HEK293 (cell line): Measurements from ENCODE around the gene EMP1.

Experiments
- CTCF ChIA-PET: fragments of 350-600 bp; formaldehyde crosslinking; extraction: SDS; loops from one replicate; lab custom pipeline; 2021; ENCODE audit warnings: antibody characterized with exemption; lab: Yijun Ruan, JAX
- POLR2A ChIA-PET: fragments of 300-600 bp; formaldehyde crosslinking; extraction: SDS; loops from one replicate; lab custom pipeline; 2020; ENCODE audit warnings: antibody characterized with exemption, inconsistent platforms; lab: Yijun Ruan, JAX
- H3K27ac ChIP-seq: fragments of 200-500 bp; sonication (Bioruptor generic); 2 replicates; pipeline ENCODE4 v1.5.1; 2014; ENCODE audit warnings: low read depth, low read length, control low read depth, inconsistent platforms; ENCODE audit errors: extremely low read depth
- H3K36me3 ChIP-seq, 2 experiments: fragments of 200-500 bp in 1 of 2; sonication (Bioruptor generic) in 1 of 2; 1 replicate in 1 of 2; 2 replicates in 1 of 2; pipeline ENCODE4 v1.5.1; 2014 to 2017; ENCODE audit warnings: inconsistent platforms in 2 of 2, low read length in 2 of 2; ENCODE audit not compliant: control insufficient read depth in 2 of 2, insufficient read depth in 1 of 2
- H3K4me1 ChIP-seq: fragments of 200-500 bp; sonication (Bioruptor generic); 2 replicates; pipeline ENCODE4 v1.5.1; 2014; ENCODE audit warnings: mild to moderate bottlenecking, low read length, inconsistent platforms; ENCODE audit not compliant: control insufficient read depth, insufficient read depth
- H3K4me3 ChIP-seq: 2 replicates; pipeline ENCODE4 v1.5.1; 2011; ENCODE audit warnings: low read depth, mild to moderate bottlenecking, control low read depth, low read length, moderate library complexity
- H3K9me3 ChIP-seq: fragments of 200-500 bp; sonication (Bioruptor generic); 2 replicates; pipeline ENCODE4 v1.5.1; 2014; ENCODE audit warnings: low read depth, low read length, inconsistent platforms; ENCODE audit not compliant: control insufficient read depth, insufficient read depth
- GLI2 ChIP-seq: fragments of 450-650 bp; formaldehyde crosslinking; IDR thresholded peaks from 2 replicates; pipeline ENCODE4; 2017; ENCODE audit warnings: missing biosample characterization, missing genetic modification characterization, low read depth, borderline replicate concordance
- GLIS2 ChIP-seq: fragments of 450-650 bp; formaldehyde crosslinking; IDR thresholded peaks from 2 replicates; pipeline ENCODE4 v1.5.1; 2016; ENCODE audit warnings: missing biosample characterization, missing genetic modification characterization
- MEIS1 ChIP-seq: sonication (generic); formaldehyde crosslinking; IDR thresholded peaks from 2 replicates; pipeline ENCODE4 v1.8.1; 2022; ENCODE audit warnings: missing genetic modification reagents, mild to moderate bottlenecking, borderline replicate concordance
- PRDM1 ChIP-seq: fragments of 450-650 bp; formaldehyde crosslinking; IDR thresholded peaks from 2 replicates; pipeline ENCODE4; 2016; ENCODE audit warnings: missing biosample characterization, missing genetic modification characterization
- SCRT1 ChIP-seq: fragments of 450-650 bp; formaldehyde crosslinking; IDR thresholded peaks from 2 replicates; pipeline ENCODE4 v1.5.1; 2016; ENCODE audit warnings: missing biosample characterization, missing genetic modification characterization, borderline replicate concordance
- ZFP69B ChIP-seq: fragments of 450-650 bp; formaldehyde crosslinking; IDR thresholded peaks from 2 replicates; pipeline ENCODE4 v1.5.1; 2016; ENCODE audit warnings: missing biosample characterization, missing genetic modification characterization
- ZNF121 ChIP-seq: fragments of 450-650 bp; formaldehyde crosslinking; IDR thresholded peaks from 2 replicates; pipeline ENCODE4 v1.5.1; 2016; ENCODE audit warnings: missing biosample characterization, missing genetic modification characterization
- ZNF169 ChIP-seq: fragments of 450-650 bp; formaldehyde crosslinking; IDR thresholded peaks from 2 replicates; pipeline ENCODE4 v1.5.1; 2016; ENCODE audit warnings: missing biosample characterization, missing genetic modification characterization
- ZNF174 ChIP-seq: fragments of 450-650 bp; formaldehyde crosslinking; IDR thresholded peaks from 2 replicates; pipeline ENCODE4 v1.5.0; 2017; ENCODE audit warnings: missing biosample characterization, mild to moderate bottlenecking, missing genetic modification characterization
- ZNF19 ChIP-seq: fragments of 450-650 bp; formaldehyde crosslinking; IDR thresholded peaks from 2 replicates; pipeline ENCODE4; 2016; ENCODE audit warnings: missing biosample characterization, missing genetic modification characterization, low read depth
- ZNF202 ChIP-seq: fragments of 450-650 bp; formaldehyde crosslinking; IDR thresholded peaks from 2 replicates; pipeline ENCODE4 v1.5.1; 2016; ENCODE audit warnings: missing biosample characterization, missing genetic modification characterization, borderline replicate concordance
- ZNF48 ChIP-seq: fragments of 450-650 bp; formaldehyde crosslinking; IDR thresholded peaks from 2 replicates; pipeline ENCODE4 v1.5.1; 2016; ENCODE audit warnings: missing biosample characterization, missing genetic modification characterization
- ZNF600 ChIP-seq: fragments of 450-650 bp; formaldehyde crosslinking; IDR thresholded peaks from 2 replicates; pipeline ENCODE4 v1.5.1; 2016; ENCODE audit warnings: missing biosample characterization, missing genetic modification characterization
- TF ChIP-seq, protein P1 (sequence below): fragments of 450-650 bp; formaldehyde crosslinking; IDR thresholded peaks from 2 replicates; pipeline ENCODE4 v1.5.1; 2016; ENCODE audit warnings: missing biosample characterization, missing genetic modification characterization, low read depth
- TF ChIP-seq, protein P2 (sequence below): fragments of 450-650 bp; formaldehyde crosslinking; IDR thresholded peaks from 2 replicates; pipeline ENCODE4 v1.5.1; 2016; ENCODE audit warnings: missing biosample characterization, missing genetic modification characterization
- TF ChIP-seq, protein P3 (sequence below): fragments of 450-650 bp; formaldehyde crosslinking; IDR thresholded peaks from 2 replicates; pipeline ENCODE4 v1.5.1; 2016; ENCODE audit warnings: missing biosample characterization, missing genetic modification characterization
- TF ChIP-seq, protein P4 (sequence below): fragments of 450-650 bp; formaldehyde crosslinking; IDR thresholded peaks from 2 replicates; pipeline ENCODE4 v1.5.1; 2016; ENCODE audit warnings: missing biosample characterization, missing genetic modification characterization

The EMP1 gene

DNA sequence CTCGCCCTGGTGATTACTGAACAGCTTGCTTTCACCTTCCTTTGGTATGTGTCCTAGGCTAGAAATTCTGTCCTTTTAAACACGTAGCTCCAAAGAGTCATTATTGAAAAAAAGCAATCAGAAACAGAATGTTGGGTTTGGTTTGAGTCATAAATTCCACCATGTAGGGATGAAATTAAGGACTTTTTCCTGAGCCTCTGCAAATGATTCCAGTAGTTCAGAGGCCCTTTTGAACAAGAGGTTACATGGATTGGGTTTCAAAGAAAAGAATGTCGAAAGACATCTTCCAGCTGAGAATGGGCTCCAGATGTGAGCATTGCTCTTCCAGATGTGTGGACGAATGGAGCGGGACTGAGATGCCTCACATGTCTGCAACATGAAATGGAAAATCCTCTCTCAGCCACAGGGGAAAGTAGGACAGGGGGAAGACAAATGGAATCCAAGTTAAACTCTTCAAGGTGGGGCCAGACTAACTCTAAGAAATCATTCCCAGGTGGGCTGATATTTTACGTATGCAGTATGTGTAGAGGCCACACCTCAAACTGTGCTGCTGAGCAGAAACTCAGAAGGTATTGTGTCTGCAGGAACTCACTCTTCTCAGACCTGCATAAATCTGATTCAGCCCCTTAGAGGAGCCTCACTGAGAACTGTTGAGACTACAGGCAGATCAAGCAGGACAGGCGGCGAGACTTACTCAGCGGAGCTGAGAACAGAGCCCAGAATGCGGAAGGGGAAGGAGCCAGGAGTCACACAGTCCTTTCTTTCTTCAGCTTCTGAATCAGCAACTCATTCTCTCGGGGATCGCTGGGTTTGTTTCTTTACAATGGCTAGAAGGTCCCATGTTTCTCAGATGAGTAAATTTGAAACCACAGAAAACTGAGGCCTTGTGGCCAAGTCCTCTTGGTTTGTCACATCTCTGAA, 23.3 kb upstream of the EMP1 start:
- H3K4me1 ChIP-seq, result no peaks in the 10 kb centered on the region
- no peaks in the 10 kb centered on the region for H3K9me3 ChIP-seq
- TF ChIP-seq ZFP69B (tag by site-specific recombination) (no peak), PRDM1 (tag by site-specific recombination) (no peak)
- H3K4me3 ChIP-seq, result no peak overlapping the region
- no peak overlapping the region for H3K27ac ChIP-seq
- ChIA-PET CTCF (no interaction called here), POLR2A (no interaction called here)
- no peaks in the 10 kb centered on the region for H3K36me3 ChIP-seq

DNA sequence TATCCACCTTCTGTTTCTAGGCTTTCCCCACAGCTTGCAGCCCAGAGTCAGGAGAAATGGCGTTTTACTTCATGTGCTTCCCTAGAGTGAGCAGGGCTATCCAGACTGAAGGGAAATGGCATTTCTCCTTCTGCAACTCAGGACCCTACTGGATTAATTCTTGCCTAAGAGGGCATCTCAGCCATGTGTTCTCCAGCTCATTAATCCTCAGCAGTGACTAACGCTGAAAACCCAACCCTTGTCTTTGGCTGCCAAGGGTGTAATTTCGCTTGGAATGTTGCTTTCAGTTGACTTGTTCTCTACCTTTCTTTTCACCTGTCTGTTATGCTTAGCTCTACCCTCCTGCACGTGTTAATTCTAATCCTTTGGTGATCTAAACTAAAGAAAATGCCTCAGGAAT, 21.0 kb upstream of the EMP1 start:
- ChIA-PET POLR2A (no interaction called here), CTCF (interaction anchor here (0.9 kb wide), 1 partner anchor 41 kb away, joined by 4 read pairs; no protein-coding TSS in a partner anchor)
- H3K27ac ChIP-seq, result no peak overlapping the region
- no peaks in the 10 kb centered on the region for H3K36me3 ChIP-seq
- TF ChIP-seq ZNF202 (tag by site-specific recombination), result no peak
- TF ChIP-seq GLIS2, result no peak
- no peak for TF ChIP-seq ZNF174 (tag by site-specific recombination)
- TF ChIP-seq ZNF121 (tag by site-specific recombination), result no peak
- no peak for TF ChIP-seq MEIS1
- no peak for TF ChIP-seq GLI2 (tag by site-specific recombination)
- H3K4me1 ChIP-seq, result peaks cover 10% of the 10 kb centered on the region
- H3K9me3 ChIP-seq, result no peaks in the 10 kb centered on the region
- H3K4me3 ChIP-seq, result no peak overlapping the region

DNA sequence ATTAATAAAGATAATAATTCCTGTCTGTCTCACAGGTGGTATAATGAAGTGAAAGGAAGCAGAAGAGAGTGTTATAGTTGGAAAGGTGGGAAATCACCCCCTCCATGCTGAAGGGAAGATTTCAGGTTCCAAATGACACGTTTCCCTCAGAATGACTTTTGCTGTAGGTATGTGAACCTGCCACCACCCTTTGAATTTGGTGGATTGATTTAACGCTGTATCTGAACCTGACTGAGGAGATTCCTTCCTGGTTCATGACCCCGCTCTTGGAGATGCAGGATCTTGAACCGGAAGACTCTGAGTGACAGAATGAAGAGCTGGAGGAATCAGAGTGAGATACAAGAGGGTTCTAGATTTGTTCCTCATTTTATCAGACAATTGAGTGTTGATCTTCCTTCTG, 20.3 kb upstream of the EMP1 start:
- no peak overlapping the region for H3K27ac ChIP-seq
- no peak for TF ChIP-seq MEIS1
- TF ChIP-seq, protein P1, sequence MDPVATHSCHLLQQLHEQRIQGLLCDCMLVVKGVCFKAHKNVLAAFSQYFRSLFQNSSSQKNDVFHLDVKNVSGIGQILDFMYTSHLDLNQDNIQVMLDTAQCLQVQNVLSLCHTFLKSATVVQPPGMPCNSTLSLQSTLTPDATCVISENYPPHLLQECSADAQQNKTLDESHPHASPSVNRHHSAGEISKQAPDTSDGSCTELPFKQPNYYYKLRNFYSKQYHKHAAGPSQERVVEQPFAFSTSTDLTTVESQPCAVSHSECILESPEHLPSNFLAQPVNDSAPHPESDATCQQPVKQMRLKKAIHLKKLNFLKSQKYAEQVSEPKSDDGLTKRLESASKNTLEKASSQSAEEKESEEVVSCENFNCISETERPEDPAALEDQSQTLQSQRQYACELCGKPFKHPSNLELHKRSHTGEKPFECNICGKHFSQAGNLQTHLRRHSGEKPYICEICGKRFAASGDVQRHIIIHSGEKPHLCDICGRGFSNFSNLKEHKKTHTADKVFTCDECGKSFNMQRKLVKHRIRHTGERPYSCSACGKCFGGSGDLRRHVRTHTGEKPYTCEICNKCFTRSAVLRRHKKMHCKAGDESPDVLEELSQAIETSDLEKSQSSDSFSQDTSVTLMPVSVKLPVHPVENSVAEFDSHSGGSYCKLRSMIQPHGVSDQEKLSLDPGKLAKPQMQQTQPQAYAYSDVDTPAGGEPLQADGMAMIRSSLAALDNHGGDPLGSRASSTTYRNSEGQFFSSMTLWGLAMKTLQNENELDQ (tag by site-specific recombination), result no peak
- TF ChIP-seq, protein P2, sequence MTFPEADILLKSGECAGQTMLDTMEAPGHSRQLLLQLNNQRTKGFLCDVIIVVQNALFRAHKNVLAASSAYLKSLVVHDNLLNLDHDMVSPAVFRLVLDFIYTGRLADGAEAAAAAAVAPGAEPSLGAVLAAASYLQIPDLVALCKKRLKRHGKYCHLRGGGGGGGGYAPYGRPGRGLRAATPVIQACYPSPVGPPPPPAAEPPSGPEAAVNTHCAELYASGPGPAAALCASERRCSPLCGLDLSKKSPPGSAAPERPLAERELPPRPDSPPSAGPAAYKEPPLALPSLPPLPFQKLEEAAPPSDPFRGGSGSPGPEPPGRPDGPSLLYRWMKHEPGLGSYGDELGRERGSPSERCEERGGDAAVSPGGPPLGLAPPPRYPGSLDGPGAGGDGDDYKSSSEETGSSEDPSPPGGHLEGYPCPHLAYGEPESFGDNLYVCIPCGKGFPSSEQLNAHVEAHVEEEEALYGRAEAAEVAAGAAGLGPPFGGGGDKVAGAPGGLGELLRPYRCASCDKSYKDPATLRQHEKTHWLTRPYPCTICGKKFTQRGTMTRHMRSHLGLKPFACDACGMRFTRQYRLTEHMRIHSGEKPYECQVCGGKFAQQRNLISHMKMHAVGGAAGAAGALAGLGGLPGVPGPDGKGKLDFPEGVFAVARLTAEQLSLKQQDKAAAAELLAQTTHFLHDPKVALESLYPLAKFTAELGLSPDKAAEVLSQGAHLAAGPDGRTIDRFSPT (tag by site-specific recombination), result no peak
- TF ChIP-seq SCRT1 (tag by site-specific recombination), result no peak
- no peak for TF ChIP-seq ZNF19 (tag by site-specific recombination)
- TF ChIP-seq ZNF600 (tag by site-specific recombination), result no peak
- no peak for TF ChIP-seq ZNF48 (tag by site-specific recombination)
- TF ChIP-seq, protein P3, sequence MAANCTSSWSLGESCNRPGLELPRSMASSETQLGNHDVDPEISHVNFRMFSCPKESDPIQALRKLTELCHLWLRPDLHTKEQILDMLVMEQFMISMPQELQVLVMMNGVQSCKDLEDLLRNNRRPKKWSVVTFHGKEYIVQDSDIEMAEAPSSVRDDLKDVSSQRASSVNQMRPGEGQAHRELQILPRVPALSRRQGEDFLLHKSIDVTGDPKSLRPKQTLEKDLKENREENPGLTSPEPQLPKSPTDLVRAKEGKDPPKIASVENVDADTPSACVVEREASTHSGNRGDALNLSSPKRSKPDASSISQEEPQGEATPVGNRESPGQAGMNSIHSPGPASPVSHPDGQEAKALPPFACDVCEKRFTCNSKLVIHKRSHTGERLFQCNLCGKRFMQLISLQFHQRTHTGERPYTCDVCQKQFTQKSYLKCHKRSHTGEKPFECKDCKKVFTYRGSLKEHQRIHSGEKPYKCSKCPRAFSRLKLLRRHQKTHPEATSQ (tag by site-specific recombination), result no peak
- TF ChIP-seq, protein P4, sequence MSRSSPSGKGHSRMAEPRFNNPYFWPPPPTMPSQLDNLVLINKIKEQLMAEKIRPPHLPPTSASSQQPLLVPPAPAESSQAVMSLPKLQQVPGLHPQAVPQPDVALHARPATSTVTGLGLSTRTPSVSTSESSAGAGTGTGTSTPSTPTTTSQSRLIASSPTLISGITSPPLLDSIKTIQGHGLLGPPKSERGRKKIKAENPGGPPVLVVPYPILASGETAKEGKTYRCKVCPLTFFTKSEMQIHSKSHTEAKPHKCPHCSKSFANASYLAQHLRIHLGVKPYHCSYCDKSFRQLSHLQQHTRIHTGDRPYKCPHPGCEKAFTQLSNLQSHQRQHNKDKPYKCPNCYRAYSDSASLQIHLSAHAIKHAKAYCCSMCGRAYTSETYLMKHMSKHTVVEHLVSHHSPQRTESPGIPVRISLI (tag by site-specific recombination), result no peak
- TF ChIP-seq ZNF169, result no peak
- H3K36me3 ChIP-seq, result no peaks in the 10 kb centered on the region
- H3K4me3 ChIP-seq, result no peak overlapping the region
- H3K4me1 ChIP-seq, result peaks cover 10% of the 10 kb centered on the region
- H3K9me3 ChIP-seq, result no peaks in the 10 kb centered on the region
- POLR2A ChIA-PET, result no interaction called here
- CTCF ChIA-PET, result interaction anchor here (0.9 kb wide), 1 partner anchor 42 kb away, joined by 4 read pairs; no protein-coding TSS in a partner anchor
